Stimulated activated CD4-positive, alpha-beta T cell treated with anti-CD3 and anti-CD28 coated beads, Interleukin-4, amount 100 ng/mL, for 24 hours (primary cell): ENCODE measurements around the gene CYP24A1.
"Not testable (repeated sequence)": the region's sequence is repeated elsewhere in the genome, so short reads cannot be mapped to it uniquely, and the experiment has no call there.

Source experiments
- DNase-seq: peaks from one replicate; pipeline ENCODE4 v3.0.0-alpha.2; 2020

Gene CYP24A1

DNA sequence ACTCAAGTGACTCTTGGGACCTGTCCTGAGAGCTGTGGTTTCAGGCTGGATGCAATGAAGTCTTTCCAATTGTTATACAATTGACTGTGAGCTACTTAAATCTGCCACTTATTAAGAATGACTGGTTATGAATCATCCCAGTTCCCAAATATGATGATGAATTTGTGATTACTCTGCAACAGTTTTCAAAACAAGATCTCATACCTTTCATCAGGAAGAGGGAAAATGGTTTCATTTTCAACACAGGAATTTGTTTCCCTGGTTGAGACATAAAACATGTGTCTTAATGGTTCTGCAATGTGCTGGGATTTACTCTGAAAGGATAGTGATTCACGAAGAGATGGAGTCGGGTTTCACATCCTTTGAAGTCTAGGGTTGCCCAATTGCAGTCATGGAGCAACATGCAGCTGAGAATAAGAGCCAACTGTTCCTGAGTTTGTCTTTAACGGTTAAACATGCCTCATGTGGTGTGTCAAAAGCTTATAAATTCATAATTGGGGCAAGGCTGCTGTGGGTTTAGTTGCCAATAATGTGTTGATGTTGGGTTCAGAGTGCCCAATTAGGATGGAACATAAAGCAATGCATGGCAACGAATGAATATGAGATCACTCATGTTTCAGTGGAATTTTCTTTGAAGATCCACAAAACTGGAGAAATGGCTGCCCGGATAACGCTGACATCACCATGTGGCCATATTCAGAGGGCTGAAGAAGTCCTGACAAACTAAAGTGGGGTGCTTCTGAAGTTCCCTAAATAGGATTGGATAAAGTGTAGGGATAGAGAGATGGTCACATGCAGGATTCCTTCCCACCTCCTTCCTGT lies 41.0 kb downstream of the CYP24A1 start:
- DNase-seq, result no peak

DNA sequence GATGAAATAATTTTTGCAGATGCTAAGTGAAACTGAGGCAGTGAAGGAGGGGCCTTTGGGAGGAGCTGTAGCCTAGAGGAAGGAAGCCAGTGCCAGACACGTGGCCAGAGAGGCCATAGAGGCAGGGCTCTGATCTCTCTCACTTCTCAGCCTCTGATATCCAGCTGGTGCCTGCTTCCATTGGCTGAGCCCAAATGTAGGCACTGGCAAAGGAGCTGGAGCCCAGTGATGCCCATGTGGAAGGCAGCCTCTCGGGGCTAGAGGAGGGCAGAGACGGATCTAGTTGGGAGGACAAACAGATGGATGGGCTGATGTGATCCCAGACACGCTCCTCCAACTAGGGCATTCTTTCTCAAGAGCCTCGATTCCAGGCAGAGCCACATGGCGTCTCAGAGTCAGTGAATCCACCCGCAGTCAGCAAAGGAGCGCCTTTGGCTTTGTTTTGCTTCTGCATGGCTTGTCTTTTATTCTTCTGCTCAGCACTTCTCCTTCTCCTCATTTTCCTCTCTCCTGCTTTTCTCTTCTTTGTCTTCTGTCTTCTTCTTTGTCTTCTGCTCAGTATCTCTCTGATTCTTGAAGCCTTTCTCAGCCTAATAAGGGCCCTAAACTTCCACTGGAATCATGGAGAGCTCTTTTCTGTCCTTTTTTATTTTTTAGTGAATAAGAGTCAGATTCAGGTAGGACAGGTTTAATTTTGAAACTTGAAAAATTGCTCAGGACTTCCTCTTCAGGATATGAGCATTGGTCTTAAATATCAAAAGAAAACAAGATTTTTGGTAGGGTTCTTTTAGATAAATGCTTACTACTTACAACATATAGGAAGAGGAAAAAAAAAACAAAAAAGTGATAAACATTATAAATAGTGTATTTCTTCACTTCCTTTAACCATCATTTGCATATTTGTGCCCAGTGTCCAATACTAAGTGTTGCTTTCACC lies 41.8 kb downstream of the CYP24A1 start:
- DNase-seq, result no peak

DNA sequence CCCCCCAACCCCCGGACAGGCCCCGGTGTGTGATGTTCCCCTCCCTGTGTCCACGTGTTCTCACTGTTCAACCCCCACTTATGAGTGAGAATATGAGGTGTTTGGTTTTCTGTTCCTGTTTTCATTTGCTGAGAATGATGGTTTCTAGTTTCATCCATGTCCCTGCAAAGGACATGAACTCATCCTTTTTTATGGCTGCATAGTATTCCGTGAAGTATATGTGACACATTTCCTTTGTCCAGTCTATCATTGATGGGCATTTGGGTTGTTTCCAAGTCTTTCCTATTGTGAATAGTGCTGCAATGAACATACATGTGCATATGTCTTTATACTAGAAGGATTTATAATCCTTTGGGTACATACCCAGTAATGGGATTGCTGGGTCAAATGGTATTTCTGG lies 42.7 kb downstream of the CYP24A1 start:
- DNase-seq, result not testable (repeated sequence)

DNA sequence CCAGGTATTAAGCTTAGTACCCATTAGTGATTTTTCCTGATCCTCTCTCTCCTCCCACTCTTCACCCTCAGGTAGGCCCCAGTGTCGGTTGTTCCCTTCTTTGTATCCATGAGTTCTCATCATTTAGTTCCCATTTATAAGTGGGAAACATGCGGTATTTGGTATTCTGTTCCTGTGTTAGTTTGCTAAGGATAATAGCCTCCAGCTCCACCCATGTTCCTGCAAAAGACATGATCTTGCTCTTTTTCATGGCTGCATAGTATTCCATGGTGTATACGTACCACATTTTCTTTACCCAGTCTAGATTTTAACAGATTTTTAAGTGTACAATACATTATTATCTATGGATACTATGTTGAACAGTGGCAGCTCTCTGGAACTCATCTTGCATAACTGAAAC lies 44.4 kb downstream of the CYP24A1 start:
- DNase-seq, result no peak

DNA sequence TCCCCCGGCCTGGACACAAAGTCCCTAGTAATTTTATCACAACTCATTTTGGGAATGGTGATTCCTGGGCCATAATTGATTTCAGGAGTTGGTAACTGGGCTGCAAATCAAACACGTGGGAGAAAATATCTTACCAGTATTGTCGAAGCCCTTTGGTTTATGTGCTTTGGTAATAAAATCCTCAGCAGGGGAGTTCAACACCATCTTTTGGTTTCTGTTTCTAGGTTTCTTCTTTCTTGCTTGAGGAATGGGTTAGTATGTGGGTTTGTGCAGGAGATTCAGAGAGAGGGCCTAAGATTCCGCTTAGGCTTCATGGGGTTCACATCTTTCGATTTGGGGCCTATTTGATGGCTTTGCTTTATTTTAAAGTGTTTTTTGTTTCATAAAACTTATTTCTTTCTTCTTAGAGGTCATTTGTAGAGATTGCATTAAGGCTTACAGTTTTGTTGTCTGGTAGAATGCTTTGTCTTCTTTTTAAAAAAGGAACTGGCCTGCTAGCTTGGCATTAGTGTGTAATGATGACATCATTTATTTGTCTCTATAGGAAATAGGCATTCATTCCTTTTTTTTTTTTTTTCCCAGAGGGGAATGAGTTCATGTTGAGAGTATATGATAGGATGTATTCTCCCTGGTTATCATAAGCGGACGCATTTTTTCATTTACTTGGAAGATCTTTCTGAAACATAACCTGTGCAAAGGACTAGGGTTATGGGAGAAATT lies 45.8 kb downstream of the CYP24A1 start:
- DNase-seq, result no peak

DNA sequence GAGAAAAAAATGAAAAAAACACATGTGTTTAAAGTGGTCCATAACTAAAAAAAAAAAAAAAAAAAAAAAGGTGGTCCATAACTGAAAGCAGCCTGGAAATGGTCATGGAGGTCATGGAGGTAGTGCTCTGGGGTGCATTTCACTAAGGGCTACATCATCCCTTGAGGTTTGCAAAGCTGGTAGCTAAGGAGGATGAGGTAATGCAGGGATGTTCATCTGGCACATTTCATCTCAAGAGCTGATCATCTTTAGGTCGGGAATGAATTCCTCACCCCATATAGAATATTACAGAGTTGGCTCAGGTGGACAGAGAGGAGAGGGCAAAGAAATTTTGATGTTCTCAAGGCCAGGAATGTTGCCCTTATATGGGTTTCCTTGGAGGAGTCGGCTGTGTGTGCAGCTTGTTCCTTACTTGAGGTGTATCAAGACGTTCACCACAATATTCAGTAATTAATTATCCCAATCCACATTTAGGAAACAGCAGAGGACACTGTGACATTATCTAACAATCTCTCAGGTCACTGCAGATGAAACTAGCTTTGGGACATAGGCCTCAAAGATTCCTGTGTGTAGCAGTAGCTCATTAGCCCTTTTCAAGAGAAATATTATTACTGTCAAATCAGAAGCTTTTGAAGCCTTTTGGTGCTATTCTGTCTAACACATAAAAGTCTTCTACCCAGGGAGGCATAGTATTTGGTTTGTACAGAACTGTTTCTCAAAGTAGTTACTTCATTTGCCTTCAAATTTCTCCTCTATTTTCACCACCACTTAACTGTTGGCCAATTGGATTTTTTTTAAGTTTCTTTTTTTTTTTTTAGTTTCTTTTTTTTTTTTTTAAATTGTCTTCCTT lies 46.8 kb downstream of the CYP24A1 start:
- no peak for DNase-seq

DNA sequence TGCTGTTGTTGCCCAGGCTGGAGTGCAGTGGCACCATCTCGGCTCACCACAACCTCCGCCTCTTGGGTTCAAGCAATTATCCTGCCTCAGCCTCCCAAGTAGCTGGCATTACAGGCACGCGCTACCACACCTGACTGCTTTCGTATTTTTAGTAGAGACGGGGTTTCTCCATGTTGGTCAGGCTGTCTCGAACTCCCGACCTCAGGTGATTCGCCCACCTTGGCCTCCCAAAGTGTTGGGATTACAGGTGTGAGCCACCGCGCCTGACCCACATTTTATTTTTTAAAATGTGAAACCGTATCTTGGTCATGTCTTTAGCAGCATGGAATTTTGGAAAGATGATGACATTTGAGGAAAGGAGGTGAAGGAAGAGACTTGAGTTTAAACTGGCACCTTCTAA lies 47.5 kb downstream of the CYP24A1 start:
- not testable (repeated sequence) for DNase-seq

DNA sequence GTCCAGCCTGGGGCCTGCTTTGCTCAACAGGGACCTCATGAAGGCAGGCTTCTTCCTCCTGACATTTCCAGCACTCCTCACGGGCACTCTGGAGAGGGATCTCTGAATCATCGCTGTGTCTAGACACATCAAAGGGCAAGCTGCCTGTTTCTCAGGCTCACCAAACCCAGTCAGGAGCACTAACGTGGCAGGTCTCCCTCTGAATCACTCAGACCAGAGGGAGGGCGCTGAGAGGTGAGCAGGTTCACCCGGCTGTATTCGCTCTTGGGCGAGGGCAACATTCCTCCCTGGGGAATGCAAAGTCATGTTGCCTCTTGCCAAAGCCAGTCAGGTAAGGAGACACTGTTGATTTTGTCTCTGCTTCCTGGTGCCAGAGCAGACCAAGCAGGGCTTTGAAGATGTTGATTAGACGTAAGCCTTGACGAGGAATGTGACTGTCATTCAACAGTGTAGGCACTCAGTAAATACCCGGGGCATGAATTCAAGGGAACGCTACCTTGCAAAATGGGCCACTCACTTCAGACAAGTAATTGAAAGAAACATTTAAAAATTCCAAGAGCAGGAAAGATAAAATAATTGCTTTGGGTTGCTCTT lies 50.1 kb downstream of the CYP24A1 start:
- DNase-seq, result no peak

DNA sequence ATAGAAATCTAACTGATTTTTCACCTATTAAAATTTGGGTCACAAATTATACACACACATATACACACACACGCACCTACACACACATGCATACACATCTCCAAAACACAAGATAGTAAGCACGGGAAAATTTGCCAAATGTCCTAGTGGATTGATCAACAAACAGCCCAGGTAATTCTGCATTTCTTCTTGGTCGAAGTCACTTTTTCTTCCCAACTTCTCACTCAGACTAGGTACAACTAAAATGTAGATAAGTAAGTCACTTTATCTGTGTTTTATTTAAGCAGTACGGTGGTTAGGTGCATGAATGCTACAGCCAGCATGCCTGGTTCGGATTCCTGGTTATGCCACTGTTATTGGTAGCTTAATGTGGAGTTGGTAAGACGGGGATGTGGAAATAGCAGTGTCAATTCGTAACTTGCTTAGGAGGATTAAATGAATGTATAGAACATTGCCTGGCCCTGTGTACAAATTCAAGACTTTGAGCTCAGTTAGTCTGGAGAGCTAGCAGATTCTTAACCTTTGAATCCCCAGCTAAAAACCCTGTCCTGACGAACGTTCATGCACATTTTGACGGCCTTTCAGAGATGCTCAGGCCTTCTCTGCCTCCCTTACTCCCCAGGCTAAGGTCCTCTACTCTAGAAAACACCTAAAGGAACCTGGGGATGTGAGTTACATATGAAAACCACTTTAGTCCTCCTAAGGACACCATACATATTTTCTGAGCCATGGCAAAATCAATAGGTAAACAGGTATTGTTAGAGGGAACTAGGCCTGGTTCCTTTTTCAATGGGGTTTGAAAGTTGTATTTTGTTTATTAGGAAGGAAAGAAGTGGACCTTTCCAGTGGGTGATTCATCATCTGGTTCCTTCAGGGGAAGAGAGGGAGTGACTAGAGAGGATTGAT lies 50.9 kb downstream of the CYP24A1 start:
- DNase-seq, result no peak

DNA sequence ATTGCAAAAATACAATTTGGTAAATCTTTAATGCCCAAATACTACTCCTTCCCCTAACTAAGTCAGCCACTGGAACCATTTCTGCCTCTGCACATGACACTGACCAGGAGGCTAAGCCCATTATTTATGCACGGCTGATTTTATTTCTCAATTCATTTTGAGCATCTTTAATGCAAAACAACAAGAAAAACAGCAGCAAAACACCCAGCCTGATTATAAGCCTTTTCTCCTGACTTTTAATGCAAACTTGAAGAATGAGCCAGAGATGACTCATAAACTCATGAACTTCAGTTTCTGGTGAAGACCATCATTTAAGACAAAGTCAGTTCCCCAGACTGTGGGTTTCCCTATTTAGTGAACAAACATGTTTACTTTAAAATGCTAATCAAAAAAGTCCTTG lies 51.6 kb downstream of the CYP24A1 start:
- DNase-seq, result no peak

DNA sequence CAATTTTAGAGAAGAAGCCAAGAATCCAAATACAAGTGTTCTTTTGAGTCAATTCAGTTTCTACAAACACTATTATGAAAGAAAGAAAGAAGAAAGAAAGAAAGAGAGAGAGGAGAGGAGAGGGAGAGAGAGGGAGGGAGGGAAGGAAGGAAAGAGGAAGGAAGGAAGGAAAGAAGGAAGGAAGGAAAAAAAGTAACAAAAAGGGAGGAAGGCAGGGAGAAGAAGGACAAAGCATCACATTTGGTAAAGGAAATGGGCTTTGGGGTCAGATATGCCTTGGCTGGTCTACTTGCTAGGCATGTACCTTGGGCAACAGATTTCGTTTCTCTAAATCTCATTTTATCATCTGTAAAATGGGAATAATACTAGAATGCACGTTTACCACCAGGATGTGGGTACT lies 54.0 kb downstream of the CYP24A1 start:
- DNase-seq, result no peak

DNA sequence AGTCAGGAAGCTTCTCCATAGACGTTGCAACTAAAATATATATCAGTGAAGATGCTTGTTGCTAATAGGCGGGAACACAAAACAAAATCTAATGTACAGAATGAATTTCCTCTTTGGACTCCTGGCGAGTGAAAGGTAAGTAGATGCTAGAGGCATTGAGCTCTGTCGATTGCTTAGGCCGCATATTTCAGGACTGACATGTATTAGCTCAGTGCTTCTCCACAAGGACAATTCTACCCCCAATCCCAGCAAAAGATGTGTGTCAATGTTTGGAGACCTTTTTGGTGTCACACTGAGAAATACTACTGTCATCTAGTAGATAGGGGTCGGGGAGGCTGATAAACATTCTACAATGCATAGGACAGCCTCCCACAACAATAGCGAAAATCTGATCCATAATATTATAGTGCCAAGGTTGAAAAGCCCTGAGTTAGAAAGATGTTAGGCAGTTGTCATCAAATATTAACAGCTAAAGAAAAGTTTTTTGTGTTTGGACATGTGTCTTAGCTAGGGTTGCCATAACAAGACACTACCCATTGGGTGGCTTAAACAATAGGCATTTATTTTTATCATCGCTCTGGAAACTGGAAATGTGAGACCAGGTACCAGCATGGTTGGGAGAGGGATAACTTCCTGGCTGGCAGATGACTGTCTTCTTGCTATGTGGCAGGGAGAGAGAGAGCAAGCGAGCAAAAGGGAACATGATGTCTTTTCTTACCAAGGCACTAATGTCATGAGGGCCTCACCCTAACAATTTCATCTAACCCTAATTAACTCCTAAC lies 55.4 kb downstream of the CYP24A1 start:
- DNase-seq, result no peak

DNA sequence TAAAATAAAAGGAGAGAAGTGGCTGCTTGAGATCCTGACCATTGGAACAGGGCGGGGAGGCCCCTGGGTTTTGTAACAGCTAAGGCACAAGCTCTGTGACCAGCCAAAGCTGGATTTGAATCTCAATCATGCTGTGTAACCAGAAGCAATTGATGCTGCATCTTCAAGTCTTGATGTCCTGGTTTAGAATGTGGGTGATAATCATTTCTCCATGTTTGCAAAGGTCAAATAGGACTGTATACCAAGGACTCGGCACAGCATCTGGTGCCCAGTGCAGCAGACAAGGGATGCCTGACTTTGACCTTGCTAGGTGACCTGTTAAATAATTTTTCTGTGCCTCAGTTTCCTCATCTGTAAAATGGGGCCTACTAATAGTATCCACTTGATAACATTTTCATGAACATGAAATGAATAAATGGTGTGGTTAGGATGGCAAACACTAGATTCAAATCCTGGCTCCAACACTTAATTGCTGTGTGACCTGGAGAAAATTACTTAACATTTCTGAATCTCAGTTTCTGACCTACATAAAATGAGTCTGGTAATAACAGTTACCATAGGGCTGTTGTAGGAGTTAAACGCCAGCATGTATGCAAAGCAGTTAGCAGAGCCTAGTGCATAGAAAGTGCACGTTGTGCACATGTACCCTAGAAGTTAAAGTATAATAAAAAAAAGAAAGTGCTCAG lies 57.1 kb downstream of the CYP24A1 start:
- DNase-seq, result no peak

DNA sequence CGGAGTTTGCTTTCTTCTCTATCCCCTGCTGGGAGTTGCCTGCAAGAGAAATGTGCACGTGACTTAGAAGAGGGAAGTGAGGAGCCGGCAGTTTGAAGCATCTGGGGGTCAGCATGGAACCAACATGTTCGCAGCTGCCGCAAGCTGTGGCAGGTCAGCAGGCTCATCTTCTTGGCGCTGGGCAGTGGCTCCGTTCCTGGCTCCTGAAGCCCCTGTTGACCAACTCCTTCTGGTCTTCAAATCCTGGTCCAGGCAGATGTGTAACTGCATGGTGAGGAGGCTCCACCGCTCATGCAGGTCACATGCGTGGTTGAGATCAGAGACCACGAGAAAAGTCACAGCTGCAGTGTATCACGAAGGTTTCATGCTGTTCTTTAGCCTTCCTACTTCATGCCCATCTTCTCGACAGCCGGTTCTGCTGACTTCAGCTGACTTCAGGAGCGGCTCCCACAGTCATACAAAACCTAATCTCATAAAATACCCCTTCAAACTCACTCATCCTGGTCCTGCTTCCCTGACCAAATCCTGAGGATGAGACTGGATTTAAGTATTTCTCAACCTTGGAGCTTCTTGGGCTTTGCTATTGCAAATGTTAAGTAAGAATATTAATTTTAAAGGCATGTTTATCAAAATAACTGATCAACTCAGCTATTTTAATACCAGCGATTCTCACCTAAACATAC lies 58.5 kb downstream of the CYP24A1 start:
- no peak for DNase-seq

DNA sequence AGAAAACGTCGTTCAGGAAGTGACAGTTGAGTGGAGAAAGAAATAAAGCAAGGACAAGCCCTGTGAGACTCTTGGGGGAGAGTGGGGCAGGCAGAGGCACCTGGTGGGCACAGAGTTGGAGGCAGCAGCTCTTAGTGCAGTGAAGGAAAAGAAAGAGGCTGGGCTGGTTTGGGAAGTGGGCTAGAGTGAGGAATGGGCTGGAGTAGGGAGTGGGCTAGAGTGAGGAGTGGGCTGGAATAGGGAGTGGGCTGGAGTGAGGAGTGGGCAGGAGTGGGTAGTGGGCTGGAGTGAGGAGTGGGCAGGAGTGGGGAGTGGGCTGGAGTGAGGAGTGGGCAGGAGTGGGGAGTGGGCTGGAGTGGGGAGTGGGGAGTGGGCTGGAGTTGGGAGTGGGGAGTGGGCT lies 59.7 kb downstream of the CYP24A1 start:
- DNase-seq, result no peak

DNA sequence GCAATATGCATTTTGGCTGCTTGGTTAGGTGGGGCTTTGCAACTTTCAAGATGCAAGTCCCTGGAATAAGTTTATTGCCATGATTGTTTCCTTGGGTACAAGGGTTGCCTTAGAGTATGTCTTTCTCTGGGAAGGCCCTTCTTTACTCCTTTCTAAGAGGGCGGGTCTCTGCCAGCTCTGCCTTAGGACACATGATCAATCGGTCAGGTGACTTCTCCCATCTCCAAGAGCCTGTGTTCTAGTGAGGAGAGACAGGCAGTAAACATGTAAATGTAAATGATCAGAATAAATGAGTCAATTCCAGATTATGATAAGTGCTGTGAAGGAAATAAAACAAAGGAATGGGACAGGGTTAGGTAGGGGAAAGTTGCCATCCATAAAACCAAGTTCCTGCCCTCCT lies 60.2 kb downstream of the CYP24A1 start:
- no peak for DNase-seq

DNA sequence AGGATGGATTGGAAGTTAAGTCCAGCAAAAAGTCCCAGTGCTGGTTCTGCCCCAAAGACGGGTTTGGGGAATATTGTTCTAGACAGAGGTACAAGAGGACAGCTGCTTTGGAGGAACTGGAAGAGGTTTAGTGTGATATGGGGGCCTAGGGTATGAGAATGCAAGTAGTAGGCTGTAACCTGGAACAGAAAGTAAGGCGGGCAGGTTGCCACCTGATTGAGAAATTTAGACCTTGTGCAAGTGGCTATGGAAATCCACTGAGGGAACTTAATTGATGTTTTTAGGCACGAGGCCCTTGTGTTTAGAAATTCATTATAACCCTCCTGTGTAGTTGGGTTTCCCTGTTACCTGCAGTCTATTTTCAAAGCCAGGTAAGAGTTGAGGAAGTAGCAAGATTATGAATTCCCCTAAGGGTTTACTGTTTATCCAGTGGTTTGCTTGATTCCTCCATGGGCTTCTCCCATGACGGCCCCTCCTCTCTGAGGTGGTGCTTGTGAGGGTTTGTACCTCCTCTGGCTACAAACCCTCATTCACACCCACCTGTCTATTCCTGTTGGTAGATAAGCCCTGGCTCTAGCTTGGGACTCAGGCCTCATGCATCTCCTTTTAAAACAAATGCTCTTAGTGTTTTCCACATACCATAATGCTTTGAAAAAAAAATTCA lies 61.4 kb downstream of the CYP24A1 start:
- DNase-seq, result no peak

DNA sequence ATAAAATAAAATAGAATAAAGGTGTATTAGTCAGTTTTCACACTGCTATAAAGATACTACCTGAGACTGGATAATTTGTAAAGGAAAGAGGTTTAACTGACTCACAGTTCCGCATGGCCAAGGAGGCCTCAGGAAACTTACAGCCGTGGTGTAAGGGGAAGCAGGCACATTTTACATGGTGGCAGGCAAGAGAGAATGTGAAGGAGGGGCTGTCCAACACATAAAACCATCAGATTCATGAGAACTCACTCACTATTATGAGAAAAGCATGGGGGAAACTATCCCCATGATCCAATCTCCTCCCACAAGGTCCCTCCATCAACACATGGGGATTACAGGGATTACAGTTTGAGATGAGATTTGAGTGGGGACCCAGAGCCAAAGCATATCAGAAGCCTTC lies 62.3 kb downstream of the CYP24A1 start:
- DNase-seq, result no peak
